Anterior cingulate cortex (tissue), 58 donors: ENCODE results near the gene USP13.

ENCODE experiments used
- DNase-seq, 58 donors: peaks; one replicate each; lab custom pipeline; 2025; lab: John Stamatoyannopoulos, UW

USP13 gene

GRCh38 chr3:179688850-179689249 is 36.0 kb downstream of the USP13 start:
- no peak for DNase-seq

GRCh38 chr3:179694731-179695130 is 41.9 kb downstream of the USP13 start:
- no peak for DNase-seq

GRCh38 chr3:179695672-179696313 is 43.0 kb downstream of the USP13 start:
- DNase-seq: no peak

GRCh38 chr3:179697736-179698332 is 45.0 kb downstream of the USP13 start:
- no peak for DNase-seq

GRCh38 chr3:179700716-179701115 is 47.9 kb downstream of the USP13 start:
- no peak for DNase-seq

- no peak for DNase-seq
Observed at GRCh38 chr3:179701176-179701827, 48.5 kb downstream of the USP13 start.

- DNase-seq: no peak
Observed at GRCh38 chr3:179702271-179702947, 49.6 kb downstream of the USP13 start.

GRCh38 chr3:179703816-179704215 is 51.0 kb downstream of the USP13 start:
- DNase-seq: no peak

GRCh38 chr3:179706233-179706632 is 53.4 kb downstream of the USP13 start:
- DNase-seq: no peak

- no peak for DNase-seq
Observed at GRCh38 chr3:179710079-179710478, 57.2 kb downstream of the USP13 start.

- DNase-seq: no peak
Observed at GRCh38 chr3:179713643-179714090, 60.8 kb downstream of the USP13 start.

- DNase-seq: no peak
Observed at GRCh38 chr3:179715582-179715981, 62.7 kb downstream of the USP13 start.

GRCh38 chr3:179716226-179716625 is 63.4 kb downstream of the USP13 start:
- no peak for DNase-seq

- no peak for DNase-seq
Observed at GRCh38 chr3:179716811-179717210, 64.0 kb downstream of the USP13 start.

- no peak for DNase-seq
Observed at GRCh38 chr3:179717219-179717618, 64.4 kb downstream of the USP13 start.

GRCh38 chr3:179719048-179719734 is 66.4 kb downstream of the USP13 start:
- no peak for DNase-seq

GRCh38 chr3:179720196-179720595 is 67.4 kb downstream of the USP13 start:
- no peak for DNase-seq

GRCh38 chr3:179723617-179724016 is 70.8 kb downstream of the USP13 start:
- DNase-seq: no peak

- no peak for DNase-seq
Observed at GRCh38 chr3:179726075-179726699, 73.3 kb downstream of the USP13 start.

- DNase-seq: no peak
Observed at GRCh38 chr3:179729086-179729485, 76.2 kb downstream of the USP13 start.
